NCI-H2171 treated with DMSO at 0.1 percent for 48 hours (cell line): Measurements from ENCODE around the gene RAD50.
"Not testable (repeated sequence)": the region's sequence is repeated elsewhere in the genome, so short reads cannot be mapped to it uniquely, and the experiment has no call there.

Experiments
- DNase-seq: peaks from one replicate; lab custom pipeline; 2025; lab: John Stamatoyannopoulos, UW

The RAD50 gene

GRCh38 chr5:132556763-132557477 lies at the start of gene RAD50:
RAD50 (plus strand) TSS chr5:132556977; CDS start chr5:132557325, 348 bp downstream.
- peak; percentile 81 for DNase-seq

GRCh38 chr5:132510076-132510475 lies 46.7 kb upstream of the RAD50 start:
- no peak for DNase-seq

- not testable (repeated sequence) for DNase-seq
Measured at GRCh38 chr5:132513618-132514336, 43.0 kb upstream of the RAD50 start.

- not testable (repeated sequence) for DNase-seq
Measured at GRCh38 chr5:132522067-132522466, 34.7 kb upstream of the RAD50 start.

- DNase-seq = not testable (repeated sequence)
Measured at GRCh38 chr5:132524877-132525276, 31.9 kb upstream of the RAD50 start.

- DNase-seq = no peak
Measured at GRCh38 chr5:132525299-132525724, 31.5 kb upstream of the RAD50 start.

GRCh38 chr5:132526290-132526973 lies 30.3 kb upstream of the RAD50 start:
- DNase-seq = peak; percentile 33

- no peak for DNase-seq
Measured at GRCh38 chr5:132526974-132527564, 29.7 kb upstream of the RAD50 start.

GRCh38 chr5:132528021-132528420 lies 28.8 kb upstream of the RAD50 start:
- peak; percentile 4 for DNase-seq

GRCh38 chr5:132528866-132529634 lies 27.7 kb upstream of the RAD50 start:
- no peak for DNase-seq

GRCh38 chr5:132530946-132531345 lies 25.8 kb upstream of the RAD50 start:
- DNase-seq = no peak

- no peak for DNase-seq
Measured at GRCh38 chr5:132539716-132540115, 17.1 kb upstream of the RAD50 start.

GRCh38 chr5:132540149-132540548 lies 16.6 kb upstream of the RAD50 start:
- DNase-seq = no peak

- DNase-seq = no peak
Measured at GRCh38 chr5:132540764-132541163, 16.0 kb upstream of the RAD50 start.

GRCh38 chr5:132543472-132544201 lies 13.1 kb upstream of the RAD50 start, which contains the start of gene IL5:
IL5 (minus strand) TSS chr5:132543522; CDS start chr5:132543478, 44 bp downstream.
- DNase-seq = no peak

GRCh38 chr5:132546108-132546507 lies 10.7 kb upstream of the RAD50 start:
- DNase-seq = no peak

- DNase-seq = no peak
Measured at GRCh38 chr5:132547269-132547668, 9.5 kb upstream of the RAD50 start.

- DNase-seq = not testable (repeated sequence)
Measured at GRCh38 chr5:132548834-132549233, 7.9 kb upstream of the RAD50 start.

- no peak for DNase-seq
Measured at GRCh38 chr5:132549576-132549975, 7.2 kb upstream of the RAD50 start.

- no peak for DNase-seq
Measured at GRCh38 chr5:132556153-132556762, 519 bp upstream of the RAD50 start.
